ENCODE measurements around the gene DVL1.
"Not testable (repeated sequence)": the region's sequence is repeated elsewhere in the genome, so short reads cannot be mapped to it uniquely, and the experiment has no call there.

DVL1 gene

GRCh38 chr1:1349256-1350012 lies at the start of gene DVL1:
TSS of gene DVL1 (minus strand) at chr1:1349418. CDS start at chr1:1349065, 353 bp downstream.
- peak; percentile 65 for DNase-seq (ENCODE audit: low spot score)

- DNase-seq (ENCODE audit: low spot score) = no peak
These were observed 49.5 kb upstream of the DVL1 start for GRCh38 chr1:1398677-1399186.

GRCh38 chr1:1397839-1398523 lies 48.8 kb upstream of the DVL1 start:
- no peak for DNase-seq (ENCODE audit: low spot score)

- no peak for DNase-seq (ENCODE audit: low spot score)
These were observed 45.9 kb upstream of the DVL1 start for GRCh38 chr1:1395166-1395565.

GRCh38 chr1:1394116-1394515 lies 44.9 kb upstream of the DVL1 start:
- DNase-seq (ENCODE audit: low spot score) = no peak

GRCh38 chr1:1393428-1393827 lies 44.2 kb upstream of the DVL1 start:
- no peak for DNase-seq (ENCODE audit: low spot score)

GRCh38 chr1:1393014-1393413 lies 43.8 kb upstream of the DVL1 start:
- no peak for DNase-seq (ENCODE audit: low spot score)

- no peak for DNase-seq (ENCODE audit: low spot score)
These were observed 42.0 kb upstream of the DVL1 start for GRCh38 chr1:1391225-1391624.

GRCh38 chr1:1390675-1391074 lies 41.5 kb upstream of the DVL1 start:
- no peak for DNase-seq (ENCODE audit: low spot score)

GRCh38 chr1:1388078-1388472 lies 38.9 kb upstream of the DVL1 start:
- no peak for DNase-seq (ENCODE audit: low spot score)

- DNase-seq (ENCODE audit: low spot score) = no peak
These were observed 38.2 kb upstream of the DVL1 start for GRCh38 chr1:1387098-1388077.

GRCh38 chr1:1385931-1386330 lies 36.7 kb upstream of the DVL1 start:
- no peak for DNase-seq (ENCODE audit: low spot score)

- not testable (repeated sequence) for DNase-seq (ENCODE audit: low spot score)
These were observed 36.1 kb upstream of the DVL1 start for GRCh38 chr1:1385339-1385738.

- no peak for DNase-seq (ENCODE audit: low spot score)
These were observed 32.1 kb upstream of the DVL1 start for GRCh38 chr1:1381294-1381693.

GRCh38 chr1:1380860-1381259 lies 31.6 kb upstream of the DVL1 start:
- no peak for DNase-seq (ENCODE audit: low spot score)

GRCh38 chr1:1377540-1378205 lies 28.5 kb upstream of the DVL1 start:
- DNase-seq (ENCODE audit: low spot score) = no peak

GRCh38 chr1:1376551-1377226 lies 27.5 kb upstream of the DVL1 start:
- no peak for DNase-seq (ENCODE audit: low spot score)

- DNase-seq (ENCODE audit: low spot score) = peak; percentile 99
These were observed 25.9 kb upstream of the DVL1 start, which contains the start of gene AURKAIP1 for GRCh38 chr1:1374929-1375662. TSS of gene AURKAIP1 (minus strand) at chr1:1375207. CDS start at chr1:1374756, 451 bp downstream.

GRCh38 chr1:1374589-1374928 lies 25.3 kb upstream of the DVL1 start:
- no peak for DNase-seq (ENCODE audit: low spot score)

GRCh38 chr1:1373815-1374588 lies 24.8 kb upstream of the DVL1 start:
- no peak for DNase-seq (ENCODE audit: low spot score)

All from CD4-positive, alpha-beta T cell treated with Interleukin-2 at 100 ng/mL for 4 hours (primary cell).